HG03108 (cell line): ENCODE results near the gene FSTL3.
"Not testable (repeated sequence)": the region's sequence is repeated elsewhere in the genome, so short reads cannot be mapped to it uniquely, and the experiment has no call there.

Experiments used
- ATAC-seq: cut with Tn5 transposase; IDR thresholded peaks from one replicate; pipeline ENCODE4 v1.9.1; 2021; ENCODE audit warnings: moderate library complexity; ENCODE audit not compliant: unreplicated experiment

The FSTL3 gene

DNA sequence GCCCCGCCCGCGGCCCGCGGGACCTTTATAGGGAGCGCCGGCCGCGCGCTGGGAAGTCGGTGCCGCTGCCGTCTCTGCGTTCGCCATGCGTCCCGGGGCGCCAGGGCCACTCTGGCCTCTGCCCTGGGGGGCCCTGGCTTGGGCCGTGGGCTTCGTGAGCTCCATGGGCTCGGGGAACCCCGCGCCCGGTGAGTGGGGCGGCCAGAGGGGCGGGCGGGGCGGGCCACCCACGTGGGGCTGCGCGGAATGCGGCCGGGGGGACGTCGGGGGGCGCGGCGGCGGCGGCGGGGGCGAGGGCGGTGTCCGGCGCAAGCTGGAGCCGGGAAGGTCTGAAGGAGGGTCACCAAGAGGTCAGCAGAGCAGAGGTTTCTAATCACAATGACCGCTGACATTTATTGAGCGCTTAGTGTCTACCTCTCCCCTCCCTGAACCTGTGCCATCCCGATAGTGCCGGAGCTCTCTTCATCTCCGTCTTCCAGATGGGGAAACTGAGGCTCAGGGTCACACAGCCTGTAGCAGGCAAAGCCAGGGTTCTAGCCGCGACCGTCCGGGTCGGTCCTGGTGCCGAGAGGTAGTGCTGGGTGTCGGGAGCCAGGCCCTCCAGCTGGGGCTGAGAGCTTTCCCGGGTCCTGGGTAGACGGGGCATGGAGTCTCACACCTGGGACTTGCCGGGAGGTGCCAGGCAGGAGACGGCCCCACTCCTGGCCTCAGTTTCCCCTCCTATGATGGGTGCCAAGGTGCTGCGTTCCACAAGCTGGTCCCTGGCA, at the start of gene FSTL3:
Gene FSTL3, plus strand, starts transcription at position 54 of the 767 bp plus-strand sequence. Its CDS starts 32 bp downstream, at position 86.
- ATAC-seq, result no peak

DNA sequence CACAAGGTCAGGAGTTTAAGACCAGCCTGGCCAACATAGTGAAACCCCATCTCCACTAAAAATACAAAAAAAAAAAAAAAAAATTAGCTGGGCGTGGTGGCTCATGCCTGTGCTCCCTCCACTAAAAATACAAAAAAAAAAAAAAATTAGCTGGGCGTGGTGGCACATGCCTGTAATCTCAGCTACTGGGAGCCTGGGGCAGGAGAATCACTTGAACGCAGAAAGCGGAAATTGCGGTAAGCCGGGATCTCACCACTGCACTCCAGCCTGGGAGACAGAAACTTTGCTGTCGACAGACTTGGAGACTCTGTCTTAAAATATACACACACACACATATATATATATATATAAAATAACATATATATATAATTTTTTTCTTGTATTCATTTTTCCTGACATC, 49.6 kb upstream of the FSTL3 start:
- not testable (repeated sequence) for ATAC-seq

DNA sequence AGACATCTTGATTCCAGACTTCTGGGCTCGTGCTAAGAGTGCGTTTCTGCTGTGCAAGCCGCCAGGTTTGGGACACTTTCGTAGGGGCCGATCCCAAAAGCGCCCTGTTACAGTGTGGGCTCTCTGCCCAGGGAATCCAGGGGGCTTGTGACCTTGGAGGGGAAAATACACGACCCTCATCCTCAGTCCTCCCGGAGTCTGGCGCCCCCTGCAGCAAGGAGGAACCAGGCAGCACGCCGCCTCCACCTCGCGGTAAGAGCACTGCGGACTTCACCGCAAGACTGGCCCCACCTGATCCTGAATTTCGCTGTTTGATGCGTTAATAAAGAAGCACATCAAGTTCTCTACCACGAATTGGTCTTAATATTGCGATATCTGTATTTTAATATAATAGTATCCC, 48.0 kb upstream of the FSTL3 start:
- ATAC-seq, result no peak

DNA sequence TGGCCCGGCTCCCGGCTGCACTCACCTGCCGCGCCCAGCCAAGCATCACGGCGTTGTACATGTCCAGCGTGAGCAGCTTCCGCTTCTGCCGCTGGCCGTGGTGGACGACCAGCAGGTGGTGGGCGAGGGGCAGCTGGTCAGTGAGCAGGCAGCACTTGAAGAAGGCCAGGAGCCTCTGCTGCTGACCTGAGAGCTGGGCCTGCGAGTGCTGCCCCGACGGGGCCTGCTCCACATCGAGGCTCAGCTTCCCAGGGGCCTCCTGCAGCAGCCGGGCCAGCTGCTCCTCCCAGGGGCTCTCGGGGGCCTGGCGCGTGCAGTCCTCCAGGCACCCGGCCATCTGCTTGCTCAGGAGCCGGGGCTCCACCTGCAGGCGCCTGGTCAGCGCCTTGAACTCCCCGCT, 46.7 kb upstream of the FSTL3 start:
- not testable (repeated sequence) for ATAC-seq

DNA sequence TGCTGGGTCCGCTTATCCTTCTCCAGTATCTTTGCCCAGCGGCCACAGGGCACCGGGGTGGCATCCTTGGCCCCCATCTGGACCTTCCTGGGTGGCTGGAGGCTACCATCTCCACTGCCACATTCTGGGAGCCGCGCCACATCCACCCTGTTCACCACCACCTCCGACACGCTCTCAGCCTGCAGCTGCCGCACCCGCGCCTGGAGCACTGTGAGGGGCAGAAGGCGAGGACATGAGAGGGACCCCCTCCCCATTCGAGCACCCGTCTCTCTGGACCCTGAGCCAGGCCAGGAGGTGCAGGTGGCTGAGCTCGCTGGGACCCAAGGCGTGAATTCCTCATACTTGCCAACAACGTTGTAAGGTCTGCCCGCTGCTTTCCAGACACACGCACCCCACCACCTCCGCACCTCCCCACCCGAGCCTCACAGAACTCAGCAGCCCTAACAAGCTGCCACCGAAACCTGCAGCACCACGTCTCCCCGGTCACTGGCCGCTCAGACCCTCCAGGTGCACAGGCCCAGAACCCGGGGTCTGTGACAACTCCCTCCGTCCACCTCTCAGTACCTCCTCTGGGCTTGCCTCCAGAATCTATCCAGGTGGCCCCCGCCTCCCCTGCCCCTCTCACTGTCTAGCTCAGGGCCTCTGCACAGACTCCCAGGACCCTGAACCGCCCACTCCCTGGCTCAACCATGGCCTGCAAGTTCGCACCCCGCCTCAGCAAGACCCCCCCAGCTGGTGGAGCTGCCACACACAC, 46.1 kb upstream of the FSTL3 start:
- no peak for ATAC-seq

DNA sequence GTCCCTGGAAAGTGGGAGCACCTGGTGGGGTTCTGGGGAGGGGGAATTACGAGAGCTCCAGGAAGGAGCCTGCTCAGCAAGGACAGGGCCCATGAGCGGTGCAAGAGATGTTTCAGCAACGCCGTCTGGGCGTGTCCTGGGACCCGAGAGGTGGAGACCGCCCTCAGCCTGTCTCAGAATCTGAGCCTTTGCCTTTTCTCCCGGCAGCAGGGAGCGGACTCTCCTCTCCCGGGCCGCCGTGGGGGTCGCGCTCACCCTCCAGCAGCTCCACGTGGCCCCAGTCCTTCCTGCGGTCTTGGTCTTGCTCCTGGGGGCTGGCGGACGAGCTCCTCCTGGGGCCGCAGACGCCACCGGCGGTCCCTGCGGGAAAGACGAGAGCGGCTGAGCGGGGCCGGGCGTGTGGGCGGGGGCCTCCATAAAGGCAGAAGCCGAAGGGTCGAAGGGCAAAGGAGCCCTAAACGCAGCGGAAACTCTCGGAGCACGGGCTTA, 43.6 kb upstream of the FSTL3 start:
- ATAC-seq, result no peak

DNA sequence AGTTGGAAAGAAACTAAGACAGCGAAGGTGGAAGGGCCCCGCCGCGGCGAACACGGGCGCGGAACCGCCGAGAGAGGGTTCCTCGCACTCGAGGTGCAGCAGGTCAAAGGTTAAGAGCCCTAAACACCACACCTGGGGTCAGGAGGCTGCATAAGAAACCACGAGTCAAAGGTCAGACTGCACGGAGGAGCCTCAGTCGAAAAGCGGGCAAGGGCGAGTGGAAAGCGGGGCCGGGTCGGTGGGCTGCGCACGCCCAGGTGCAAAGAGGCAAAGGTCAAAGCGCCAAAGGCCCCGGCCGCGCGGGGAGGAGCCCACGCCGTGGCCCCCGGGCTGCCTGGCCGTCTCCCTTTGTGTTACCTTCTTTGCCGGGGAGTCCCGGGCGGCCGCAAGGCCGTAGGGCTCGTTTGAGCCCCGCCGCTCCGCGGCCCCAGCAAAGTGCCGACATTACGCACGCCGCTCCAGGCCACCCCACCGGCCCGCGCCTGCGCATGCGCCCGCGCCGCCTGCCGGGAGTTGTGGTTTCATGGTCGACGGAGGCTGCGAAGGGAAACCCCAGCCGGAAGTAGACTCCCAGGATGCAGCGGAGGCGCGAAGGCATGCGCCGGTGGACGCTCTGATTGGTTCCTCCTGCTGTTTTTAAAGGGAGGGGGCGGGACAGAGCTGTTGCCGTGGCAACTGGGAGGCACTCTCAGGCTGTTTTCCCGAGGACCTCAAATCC, 43.0 kb upstream of the FSTL3 start, which contains the start of gene POLRMT:
Gene POLRMT, minus strand, starts transcription at position 470 of the 718 bp plus-strand sequence. Its CDS starts 25 bp downstream, at position 445.
- peak; percentile 76 for ATAC-seq

DNA sequence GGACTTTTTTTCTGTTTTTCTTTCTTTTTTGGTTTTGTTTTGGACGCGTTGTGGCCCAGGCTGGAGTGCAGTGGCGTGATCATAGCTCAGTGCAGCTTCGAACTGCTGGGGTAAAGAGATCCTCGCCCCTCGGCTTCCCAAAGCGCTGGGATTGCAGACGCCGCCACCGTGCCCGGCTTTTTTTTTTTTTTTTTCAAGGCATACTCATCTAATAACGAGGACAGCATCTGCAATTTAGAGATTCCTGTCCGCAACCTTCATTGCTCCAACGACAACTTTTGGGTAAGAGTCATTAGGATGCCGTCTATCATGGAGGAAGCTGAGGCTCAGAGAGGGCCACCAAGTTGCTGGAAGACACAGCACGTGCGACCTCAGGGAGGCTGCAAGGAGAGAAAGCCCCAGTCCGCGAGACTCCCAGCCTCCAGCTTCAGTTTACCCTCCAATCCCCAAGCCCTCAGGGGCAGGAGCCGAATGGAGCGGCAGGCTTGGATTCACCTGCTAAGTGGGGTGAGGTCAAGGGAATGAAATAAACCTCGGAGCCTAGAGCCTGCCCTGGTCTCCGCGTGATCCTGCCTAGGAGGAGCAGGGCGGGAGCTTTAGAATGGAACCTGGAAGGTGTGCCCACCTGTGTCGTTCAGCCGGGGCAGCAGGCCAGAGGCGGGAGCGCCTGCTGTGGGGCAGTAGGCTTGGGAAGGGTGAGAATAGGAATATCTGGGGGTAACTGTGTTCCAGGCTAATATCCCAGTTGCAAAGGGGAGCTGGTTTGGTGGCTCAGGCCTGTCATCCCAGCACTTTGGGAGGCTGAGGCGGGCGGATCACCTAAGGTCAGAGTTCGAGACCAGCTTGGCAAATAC, 42.2 kb upstream of the FSTL3 start:
- ATAC-seq, result no peak

DNA sequence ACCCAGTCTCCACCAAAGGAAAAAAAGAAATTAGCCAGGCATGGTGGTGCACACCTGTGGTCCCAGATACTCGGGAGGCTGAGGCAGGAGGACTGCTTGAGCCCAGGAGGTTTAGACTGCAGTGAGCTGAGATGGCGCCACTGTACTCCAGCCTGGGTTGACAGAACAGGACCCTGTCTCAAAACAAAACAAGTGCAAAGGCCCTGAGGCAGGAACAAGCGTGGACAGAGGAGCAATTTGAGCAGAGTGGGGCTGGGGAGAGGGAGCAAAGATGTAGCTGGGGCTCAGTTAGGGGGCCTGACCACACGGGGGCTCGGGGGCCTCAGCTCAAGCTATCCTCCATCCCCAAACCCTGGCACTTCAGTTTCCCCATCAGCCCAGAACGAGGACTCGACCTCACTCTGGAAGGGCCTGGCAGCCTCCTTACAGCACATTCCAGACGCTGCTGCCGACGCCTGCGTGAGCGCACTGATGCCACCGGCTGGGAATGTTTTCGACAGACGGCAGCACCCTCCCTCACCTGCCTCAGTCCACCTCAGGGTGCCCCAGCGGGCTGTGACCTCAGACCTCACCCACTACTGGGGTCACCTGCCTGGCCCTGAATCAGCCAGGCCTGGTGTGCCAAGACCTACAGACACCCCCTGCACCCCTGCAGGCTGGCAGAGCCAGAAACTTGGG, 41.1 kb upstream of the FSTL3 start:
- ATAC-seq, result no peak

DNA sequence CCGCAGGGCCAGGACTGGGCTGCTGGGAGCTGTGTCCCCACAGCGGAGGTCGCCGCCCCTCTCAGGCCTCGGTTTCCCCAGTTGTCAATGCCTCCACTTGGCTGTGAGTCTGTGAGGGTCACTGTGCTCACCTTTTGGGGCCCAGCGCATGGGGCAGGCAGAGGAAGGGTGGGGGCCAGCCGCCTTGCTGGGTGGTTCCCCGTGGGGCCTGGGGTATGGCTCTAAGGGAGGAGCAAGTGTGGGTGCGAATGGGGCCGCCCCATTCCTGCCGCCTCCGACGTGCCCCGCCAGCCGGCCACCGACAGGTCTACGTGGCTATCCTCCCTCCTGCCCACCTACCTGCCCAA, 37.3 kb upstream of the FSTL3 start:
- no peak for ATAC-seq

DNA sequence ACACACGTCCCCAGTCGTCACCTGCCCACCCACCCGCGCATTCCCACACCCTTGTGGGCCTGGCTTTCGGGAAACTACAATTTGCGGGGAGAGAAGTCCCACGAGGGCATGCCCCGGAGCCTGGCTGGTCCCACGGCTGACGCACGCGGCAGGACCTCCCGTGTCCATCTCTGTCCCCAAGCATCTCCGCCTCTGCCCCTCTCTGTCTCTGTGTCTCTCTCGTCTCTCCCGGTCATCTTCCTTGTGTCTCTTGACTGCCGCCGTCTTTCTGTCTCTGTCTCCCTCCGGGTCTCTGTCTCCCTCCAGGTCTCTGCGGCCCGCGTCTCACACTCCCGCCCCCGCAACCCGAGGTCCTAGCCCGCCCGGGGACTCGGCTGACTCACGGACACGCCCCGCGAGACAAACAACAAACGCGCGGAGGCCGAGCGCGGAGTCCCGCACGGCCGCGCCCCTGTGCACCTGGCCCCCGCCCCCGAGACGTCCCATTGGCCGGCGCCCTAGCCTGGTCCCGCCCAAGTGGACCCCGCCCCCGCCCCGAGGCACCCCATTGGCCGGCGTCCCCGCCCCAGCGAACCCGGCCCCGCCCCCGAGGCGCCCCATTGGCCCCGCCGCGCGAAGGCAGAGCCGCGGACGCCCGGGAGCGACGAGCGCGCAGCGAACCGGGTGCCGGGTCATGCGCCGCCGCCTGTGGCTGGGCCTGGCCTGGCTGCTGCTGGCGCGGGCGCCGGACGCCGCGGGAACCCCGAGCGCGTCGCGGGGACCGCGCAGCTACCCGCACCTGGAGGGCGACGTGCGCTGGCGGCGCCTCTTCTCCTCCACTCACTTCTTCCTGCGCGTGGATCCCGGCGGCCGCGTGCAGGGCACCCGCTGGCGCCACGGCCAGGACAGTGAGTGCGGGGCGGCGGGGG, 36.7 kb upstream of the FSTL3 start, which contains the start of gene FGF22:
Gene FGF22, plus strand, starts transcription at position 627 of the 908 bp plus-strand sequence. Its CDS starts 47 bp downstream, at position 674.
- peak; percentile 56 for ATAC-seq

DNA sequence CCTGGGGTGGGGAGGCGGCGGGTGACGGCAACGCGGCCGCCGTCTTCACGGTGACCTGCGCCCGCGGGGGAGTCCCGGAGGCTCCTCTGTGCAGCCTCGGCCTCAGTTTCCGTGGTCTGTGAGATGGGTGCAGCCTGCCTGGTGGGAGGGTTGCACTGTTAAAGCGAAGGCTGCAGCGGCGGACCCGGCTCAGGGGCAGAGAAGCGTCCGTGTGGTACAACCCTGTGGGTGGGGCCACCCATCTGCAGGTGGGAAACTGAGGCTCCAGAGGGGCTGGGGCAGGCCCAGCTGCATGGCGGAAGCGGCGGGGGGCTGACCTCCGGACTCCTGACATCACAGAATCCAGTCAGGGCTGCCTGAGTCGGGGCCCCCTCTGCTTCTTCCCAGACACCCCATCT, 36.0 kb upstream of the FSTL3 start:
- ATAC-seq, result no peak

DNA sequence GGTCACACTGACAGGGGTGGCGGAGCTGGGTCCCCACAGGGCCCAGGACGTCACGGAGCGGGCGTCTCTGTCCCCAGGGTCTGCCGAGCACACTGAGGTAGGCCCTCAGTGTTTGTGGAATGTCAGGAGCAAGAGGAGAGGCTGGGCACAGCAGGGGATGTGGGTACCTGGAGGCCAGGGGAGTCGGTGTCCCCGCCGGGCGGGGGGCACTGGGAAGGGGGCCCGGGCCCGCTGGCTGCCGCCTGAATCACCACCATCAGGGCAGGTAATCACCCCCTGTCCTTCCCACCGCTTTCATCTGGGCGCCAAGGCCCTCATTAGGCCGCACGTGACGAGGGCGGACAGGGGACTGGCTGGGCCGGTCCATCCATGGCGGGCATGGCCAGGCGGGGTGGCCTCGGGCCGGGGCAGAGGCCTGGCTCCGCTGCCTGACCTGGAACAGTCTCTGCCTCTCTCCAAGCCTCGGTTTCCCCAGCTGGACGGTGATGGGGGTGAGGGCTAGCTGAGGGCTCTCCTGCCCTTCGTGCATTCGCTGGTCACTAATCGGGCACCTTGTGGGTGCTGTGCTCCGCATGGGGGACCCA, 35.5 kb upstream of the FSTL3 start:
- no peak for ATAC-seq

DNA sequence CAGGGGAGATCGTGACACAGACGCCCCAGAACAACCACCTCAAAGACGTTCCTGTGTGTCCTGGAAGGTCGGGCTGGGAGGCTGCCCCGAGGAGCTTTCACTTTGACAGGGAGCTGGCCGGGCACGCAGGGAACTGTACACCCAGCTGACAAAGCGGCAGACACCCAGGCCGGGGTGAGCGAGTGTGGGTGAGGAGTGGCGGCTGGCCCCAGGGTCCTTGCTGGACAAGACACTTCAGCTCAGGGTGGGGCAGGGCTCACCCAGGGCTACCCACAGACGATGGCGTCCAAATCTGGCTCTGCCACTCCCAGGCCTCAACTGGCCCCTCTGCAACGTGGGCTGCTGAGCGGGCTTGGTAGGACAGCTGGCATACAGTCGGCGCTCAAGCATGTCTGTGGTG, 34.5 kb upstream of the FSTL3 start:
- no peak for ATAC-seq

DNA sequence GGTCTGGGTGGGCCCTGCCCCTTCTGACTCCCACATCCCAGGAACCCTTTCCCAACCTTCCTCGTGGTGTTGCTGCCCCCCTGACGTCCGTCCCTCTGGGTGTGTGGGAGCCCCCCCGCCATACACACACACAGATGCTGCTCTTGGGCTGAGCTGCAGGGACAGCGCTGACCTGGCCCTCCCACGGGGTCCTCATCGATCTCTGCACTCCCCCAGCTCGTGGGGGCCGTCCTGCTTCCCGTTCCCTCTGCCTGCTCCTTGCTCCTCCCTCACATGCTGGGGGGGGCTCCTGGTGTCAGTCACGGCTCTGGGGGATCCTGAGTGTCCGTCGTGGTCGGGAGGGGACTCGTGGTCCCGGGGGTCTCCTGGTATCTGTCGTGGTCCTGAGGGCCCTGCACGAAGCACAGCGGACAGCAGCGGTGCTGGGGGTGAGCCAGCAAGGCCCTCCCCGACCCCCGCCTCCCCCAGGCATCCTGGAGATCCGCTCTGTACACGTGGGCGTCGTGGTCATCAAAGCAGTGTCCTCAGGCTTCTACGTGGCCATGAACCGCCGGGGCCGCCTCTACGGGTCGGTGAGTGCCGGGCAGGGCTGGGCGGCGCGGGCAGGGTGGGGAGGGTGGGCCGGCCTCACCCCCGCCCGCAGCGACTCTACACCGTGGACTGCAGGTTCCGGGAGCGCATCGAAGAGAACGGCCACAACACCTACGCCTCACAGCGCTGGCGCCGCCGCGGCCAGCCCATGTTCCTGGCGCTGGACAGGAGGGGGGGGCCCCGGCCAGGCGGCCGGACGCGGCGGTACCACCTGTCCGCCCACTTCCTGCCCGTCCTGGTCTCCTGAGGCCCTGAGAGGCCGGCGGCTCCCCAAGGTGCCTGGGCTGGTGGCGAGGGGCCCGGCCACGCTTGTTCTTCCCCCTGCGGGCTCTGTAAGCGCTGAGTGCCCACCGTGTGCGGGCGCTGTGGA, 33.1 kb upstream of the FSTL3 start:
- no peak for ATAC-seq

DNA sequence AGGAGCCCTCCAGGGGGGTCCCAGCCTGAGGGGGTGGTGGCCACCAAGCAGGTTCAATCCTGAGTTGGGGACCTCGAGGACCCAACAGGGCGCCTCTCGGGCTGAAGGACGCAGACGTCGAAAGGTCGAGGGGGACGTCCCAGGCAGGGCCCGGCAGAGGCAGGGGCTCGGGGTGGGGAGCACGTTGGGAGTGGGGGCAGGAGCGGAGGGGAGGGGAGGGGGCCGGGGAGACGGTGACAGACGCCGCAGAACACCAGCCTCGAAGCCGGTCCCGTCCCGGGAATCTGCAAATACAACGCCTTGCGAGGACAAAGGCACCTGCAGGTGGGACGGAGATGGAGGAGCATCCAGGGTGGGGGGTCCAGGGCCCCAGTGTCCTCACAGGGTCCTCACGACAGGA, 32.5 kb upstream of the FSTL3 start:
- ATAC-seq, result no peak

DNA sequence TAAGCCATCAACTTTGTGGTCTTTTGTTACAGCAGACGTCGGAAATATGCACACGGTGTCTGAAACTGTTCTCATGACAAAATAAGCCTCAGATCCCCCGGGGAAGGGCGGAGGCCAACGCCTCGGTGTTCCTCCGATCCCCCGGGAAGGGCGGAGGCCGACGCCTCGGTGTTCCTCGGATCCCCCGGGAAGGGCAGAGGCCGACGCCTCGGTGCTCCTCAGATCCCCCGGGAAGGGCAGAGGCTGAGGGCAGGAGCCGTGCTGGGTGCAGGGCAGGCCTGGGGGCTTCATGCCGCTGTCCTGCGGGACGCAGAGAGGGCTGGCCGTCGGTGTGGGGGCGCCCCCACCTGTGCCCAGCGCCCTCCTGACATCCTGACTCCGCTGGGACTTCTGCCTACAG, 31.8 kb upstream of the FSTL3 start:
- ATAC-seq, result no peak
